NCI-H82 treated with DMSO at 0.1 percent for 48 hours (cell line): ENCODE measurements around the gene SDHAF1.

Experiments used
- DNase-seq: peaks from one replicate; lab custom pipeline; 2025; ENCODE audit not compliant: unreplicated experiment; lab: John Stamatoyannopoulos, UW

The SDHAF1 gene

DNA sequence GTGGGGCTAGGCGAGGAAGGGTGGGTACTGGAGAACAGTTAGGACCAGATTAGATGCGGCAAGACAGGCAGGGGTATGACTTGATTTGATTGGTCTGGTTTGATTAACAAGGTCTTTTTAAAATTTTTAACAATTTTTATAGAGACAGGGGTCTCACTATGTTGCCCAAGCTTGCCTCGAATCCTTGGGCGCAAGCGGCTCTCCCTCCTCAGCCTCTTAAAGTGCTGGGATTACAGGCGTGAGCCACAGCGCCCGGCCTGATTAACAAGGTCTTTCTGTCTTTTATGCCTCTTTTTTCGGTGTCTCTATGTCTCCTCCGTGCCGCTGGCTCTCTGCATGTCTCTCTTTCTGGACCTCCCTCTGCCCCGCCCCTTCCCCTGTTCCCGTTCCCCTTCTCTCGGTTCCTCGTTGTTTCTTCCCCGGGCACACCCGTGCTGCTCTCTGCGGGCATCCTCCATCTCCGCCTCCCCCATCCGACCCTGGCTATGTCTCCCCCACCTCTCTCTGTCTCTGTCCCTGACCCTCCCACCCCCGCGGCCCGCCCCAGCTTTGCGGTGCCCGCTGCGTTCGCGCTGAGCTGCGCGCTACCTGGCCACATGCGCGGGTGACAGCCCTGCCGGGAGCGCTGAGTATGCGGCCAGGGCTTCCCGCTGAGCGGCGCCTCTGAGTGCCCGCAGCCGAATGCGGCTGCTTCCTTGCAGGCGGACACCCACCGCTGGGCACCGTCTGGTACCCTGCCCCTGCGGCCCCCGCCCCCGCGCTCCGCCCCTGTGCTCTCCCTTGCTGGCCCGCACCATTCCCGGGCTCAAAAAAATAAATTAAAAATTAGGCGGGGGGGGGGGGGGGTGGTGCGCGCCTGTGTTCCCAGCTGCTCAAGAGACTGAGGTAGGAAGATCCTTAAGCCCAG is 8.1 kb upstream of the SDHAF1 start:
- peak; percentile 24 for DNase-seq

DNA sequence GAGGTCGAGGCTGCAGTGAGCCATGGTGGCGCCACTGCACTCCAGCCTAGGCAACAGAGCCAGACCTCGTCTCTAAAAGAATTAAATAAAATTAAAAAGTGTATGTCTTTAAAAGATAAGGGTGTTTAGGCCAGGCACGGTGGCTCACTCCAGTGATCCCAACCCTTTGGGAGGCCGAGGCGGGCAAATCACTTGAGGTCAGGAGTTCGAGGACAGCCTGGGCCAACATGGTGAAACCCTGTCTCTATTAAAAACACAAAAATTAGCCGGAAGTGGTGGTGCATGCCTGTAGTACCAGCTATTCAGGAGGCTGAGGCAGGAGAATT is 7.5 kb upstream of the SDHAF1 start:
- no peak for DNase-seq

GRCh38 chr19:35988824-35989223 is 6.2 kb upstream of the SDHAF1 start:
- DNase-seq = no peak

GRCh38 chr19:35990156-35990555 is 4.8 kb upstream of the SDHAF1 start:
- DNase-seq = no peak

GRCh38 chr19:35990771-35991730 is 3.9 kb upstream of the SDHAF1 start:
- DNase-seq = no peak

DNA sequence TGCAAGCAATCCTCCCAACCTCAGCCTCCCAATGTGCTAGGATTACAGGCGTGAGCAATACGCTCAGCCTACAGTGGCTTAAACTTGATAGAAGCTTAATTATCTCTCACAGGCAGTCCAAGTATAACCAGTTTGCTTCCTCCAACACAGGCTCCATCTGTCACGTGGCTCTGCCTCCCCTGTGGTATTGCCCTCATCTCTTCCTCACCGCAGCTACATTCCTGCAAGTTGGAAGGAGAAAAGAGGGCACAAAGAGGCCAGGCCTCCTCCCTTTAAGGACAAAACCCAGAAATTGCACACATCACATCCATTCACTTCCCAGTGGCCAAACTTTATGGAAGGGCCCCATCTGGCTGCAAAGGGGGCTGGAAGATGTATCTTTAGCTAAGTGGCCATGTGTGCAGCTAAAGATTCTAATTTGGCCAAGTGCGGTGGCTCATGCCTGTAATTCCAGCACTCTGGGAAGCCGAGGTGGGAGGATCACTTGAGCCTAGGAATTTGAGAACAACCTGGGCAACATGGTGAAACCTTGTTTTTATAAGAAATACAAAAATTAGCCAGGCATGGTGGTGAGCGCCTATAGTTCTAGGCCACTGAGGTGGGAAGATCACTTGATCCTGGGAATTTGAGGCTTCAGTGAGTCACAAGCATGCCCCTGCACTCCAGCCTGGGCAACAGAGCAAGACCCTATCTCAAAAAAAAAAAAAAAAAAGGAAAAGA is 3.1 kb upstream of the SDHAF1 start:
- peak; percentile 87 for DNase-seq

DNA sequence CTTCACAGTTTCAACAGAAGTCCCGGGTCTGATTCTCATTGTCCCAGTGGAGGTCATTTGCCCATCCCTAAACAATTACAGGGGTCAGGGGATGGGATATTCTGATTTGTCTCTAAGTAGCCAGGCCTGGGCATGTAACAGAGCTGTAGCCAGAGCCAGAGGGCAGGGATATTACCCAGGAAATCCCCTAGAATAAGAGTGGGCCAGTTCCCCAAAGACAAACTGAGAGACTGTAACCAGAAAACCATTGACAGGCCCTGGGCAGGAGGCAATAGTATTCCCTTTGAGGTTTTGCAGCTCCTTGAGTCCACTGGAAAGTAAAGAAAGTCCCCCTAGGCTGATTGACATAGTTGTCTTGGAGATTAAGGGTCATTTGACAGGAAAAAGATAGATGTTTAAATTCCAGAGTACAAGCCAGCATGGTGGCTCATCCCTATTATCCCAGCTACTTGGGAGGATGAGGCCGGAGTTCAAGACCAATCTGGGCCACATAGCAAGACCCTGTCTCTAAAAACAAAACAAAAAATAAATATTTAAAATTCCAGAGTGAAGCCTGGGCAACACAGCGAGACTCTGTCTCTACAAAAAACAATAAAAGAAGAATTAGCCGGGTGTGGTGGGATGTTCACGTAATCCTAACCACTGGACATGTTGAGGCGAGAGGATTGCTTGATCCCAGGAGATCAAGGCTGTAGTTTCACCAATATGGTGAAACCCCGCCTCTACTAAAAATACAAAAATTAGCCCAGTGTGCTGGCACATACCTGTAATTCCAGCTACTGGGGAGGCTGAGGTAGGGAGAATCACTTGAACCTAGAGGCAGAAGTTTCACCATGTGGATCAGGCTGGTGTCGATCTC is 1.9 kb upstream of the SDHAF1 start:
- no peak for DNase-seq

DNA sequence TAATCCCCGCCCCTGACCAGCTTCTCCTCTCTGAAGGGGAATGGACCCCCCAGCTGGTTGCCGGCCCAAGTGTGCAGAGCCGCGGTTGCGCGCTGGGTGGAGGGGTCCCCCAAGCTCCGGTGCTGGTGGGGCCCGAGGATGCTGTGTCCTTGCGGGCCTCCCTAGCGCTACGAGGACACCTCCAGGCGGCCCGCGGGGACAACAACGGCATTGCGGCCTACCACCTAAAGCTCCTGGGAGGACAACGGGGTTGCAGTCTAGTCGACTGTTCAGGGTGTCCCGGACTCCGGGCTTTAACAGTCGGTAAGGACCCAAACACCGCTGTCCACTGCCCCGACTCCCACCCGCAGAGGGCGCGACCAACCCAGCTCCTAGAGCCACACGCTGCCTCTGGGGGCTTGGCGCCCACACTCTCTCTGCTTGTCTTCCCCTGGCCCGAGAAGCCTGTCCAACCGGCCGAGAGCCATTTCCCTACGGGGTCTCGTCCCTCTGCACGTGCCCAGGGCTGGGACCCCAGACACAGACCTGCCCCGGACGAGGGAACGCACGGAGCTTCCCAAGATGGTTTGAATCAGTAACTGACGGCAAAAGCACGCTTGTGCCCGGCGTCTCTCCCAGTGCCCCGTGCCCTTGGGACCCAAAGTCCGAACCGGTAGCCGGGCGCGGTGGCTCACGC is 927 bp upstream of the SDHAF1 start:
- no peak for DNase-seq

DNA sequence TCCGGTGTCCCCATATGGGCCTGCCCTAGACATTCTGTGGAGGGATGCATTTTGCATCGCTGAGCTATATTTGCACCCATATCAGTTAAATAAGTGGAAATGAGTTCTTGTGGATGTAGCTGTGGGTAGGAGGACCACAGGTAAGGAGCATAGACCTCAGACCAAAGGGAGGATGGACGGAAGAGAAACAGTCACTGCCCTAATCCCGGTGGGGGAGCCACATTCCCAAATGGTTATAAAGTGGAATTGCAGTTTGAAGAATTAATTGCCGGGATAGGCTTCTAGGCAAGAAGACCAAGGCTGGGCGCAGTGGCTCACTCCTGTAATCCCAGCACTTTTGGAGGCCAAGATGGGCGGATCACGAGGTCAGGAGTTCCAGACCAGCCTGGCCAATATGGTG is 1.8 kb downstream of the SDHAF1 start:
- no peak for DNase-seq

DNA sequence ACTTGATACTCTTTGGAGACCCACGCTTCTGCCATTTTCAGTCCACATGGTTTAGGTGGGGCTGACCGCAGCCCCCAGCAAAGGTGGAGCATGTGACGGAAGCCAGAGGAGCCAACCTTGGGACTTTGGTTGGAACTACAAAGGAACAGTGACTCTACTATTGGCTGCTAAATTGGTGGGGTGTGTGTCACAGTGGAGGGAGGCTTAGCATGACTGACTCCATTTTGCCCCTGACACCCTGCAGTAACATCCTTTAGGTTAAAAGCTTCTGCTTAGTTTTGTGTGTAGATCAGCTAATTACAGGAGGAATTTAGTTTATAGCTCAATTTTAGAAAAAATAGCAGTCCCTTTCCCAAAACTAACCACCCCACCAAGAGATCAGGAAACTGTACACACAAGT is 6.6 kb downstream of the SDHAF1 start:
- no peak for DNase-seq

GRCh38 chr19:36003284-36003683 is 8.3 kb downstream of the SDHAF1 start:
- no peak for DNase-seq

- DNase-seq = no peak
Observed at GRCh38 chr19:36006955-36007354, 12.0 kb downstream of the SDHAF1 start.

GRCh38 chr19:36008336-36008978 is 13.5 kb downstream of the SDHAF1 start, which contains the start of gene SYNE4:
Gene SYNE4 (minus strand): TSS chr19:36008813. CDS start chr19:36008681, 132 bp downstream.
- no peak for DNase-seq

- DNase-seq = peak; percentile 4
Observed at GRCh38 chr19:36009220-36009619, 14.2 kb downstream of the SDHAF1 start.

DNA sequence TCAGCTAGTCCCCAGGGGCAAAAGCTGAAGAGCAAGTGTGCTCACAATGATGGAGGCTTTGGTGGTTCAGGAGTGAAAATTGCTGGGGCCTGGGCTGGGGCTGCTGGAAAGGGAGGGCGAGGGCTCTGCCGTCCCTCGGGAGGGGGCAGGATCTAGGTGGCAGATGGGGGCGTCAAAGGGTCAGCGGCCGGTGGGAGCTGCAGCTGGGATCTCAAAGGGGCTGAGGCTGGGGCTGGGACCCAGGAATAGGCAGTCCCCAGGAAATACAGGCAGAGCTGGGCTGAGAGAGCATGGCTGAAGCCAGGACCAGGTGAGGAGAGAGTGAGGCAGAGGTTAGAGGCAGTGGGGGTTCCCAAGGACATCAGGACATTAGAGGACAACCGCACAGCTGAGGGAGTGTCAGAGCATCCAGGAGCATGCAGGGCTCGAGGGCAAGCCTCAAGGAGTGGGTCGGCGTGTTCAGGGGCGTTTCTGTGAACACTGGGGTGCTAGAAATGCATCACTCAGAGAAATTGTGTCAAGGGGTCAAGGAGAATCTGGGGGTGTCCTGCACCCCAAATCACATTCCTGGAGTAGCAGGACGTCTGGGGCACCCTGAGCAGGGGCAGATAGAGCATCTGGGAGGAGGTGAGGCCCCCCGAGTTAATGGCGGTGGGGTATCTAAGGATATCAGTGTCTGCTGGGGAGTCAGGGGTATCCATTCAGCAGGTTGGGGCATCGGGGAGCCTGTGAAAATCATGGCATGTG is 14.8 kb downstream of the SDHAF1 start:
- no peak for DNase-seq

DNA sequence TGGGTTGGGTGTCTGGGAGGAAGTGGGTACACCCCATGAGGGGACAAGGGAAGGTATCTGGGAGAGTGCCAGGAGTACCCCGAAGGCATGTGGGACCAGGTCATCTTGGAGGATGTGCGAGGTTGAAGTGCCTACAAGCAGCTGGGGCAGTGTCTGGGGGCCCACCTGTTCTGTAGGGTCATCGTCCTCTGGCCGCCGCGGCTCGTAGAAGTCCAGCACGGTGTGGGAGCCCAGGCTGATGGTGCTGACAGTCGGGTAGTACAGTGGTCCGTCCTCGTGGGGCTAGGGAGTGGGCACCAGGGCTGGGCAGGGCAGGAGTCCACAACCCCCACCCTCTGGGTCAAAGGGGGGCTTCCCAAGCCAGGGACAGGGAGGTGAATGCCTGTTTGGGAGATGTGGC is 15.4 kb downstream of the SDHAF1 start:
- no peak for DNase-seq

DNA sequence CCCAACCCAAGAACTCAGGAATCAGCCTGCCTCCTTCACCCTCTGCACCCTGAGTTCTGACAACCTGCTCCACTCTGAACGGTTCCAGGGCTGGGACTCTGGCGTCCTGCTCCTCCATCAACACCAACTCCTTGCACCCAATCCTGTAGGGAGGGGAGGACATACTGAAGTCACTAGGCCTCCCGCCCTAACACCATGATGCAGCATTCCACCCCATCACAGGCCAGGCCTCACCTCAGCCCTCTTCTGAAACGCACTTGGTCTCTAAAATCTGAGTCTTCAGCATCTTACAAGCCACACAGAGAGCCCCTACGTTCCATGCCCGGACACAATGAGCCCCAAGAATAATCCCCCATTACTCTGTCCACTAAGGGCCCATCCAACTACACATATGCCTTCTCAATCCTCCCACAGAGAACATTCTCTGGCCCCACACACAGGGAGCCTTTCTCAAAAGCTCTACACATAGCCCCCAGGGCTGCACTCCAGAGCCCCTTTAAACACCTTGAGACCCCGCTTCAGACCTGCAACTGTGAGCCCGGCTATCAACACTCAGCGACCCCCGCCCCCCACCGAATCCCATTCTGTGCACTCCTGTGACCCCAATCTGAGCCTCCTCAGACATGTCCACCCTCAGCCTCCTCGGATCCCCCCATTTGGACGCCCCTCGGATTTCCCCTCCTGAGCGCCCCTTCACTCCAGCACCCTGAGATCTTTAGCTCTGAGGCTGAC is 18.5 kb downstream of the SDHAF1 start:
- DNase-seq = no peak
